Stimulated activated CD4-positive, alpha-beta T cell treated with anti-CD3 and anti-CD28 coated beads, TNF-alpha, amount 100 ng/mL, for 48 hours (primary cell): ENCODE results near the gene AKAP13.
"Not testable (repeated sequence)": the region's sequence is repeated elsewhere in the genome, so short reads cannot be mapped to it uniquely, and the experiment has no call there.

ENCODE experiments used
- DNase-seq, 3 donors: peaks; one replicate each; pipeline ENCODE4 v3.0.0-alpha.2; 2020; ENCODE audit warnings: low read depth in 3 of 3

Gene AKAP13

GRCh38 chr15:85535533-85536330 is 155.3 kb downstream of the AKAP13 start:
- DNase-seq = not testable (repeated sequence)

GRCh38 chr15:85536341-85536740 is 155.9 kb downstream of the AKAP13 start:
- DNase-seq = no peak

- no peak for DNase-seq
Measured at GRCh38 chr15:85539491-85539890, 159.1 kb downstream of the AKAP13 start.

- no peak for DNase-seq
Measured at GRCh38 chr15:85540085-85540797, 159.8 kb downstream of the AKAP13 start.

GRCh38 chr15:85541744-85542143 is 161.3 kb downstream of the AKAP13 start:
- DNase-seq = peak in 1 of 3 donors; percentile 12

- DNase-seq = no peak
Measured at GRCh38 chr15:85542488-85542887, 162.1 kb downstream of the AKAP13 start.

- no peak for DNase-seq
Measured at GRCh38 chr15:85542895-85543331, 162.5 kb downstream of the AKAP13 start.

GRCh38 chr15:85543741-85544155 is 163.3 kb downstream of the AKAP13 start:
- DNase-seq = no peak

GRCh38 chr15:85545185-85545584 is 164.8 kb downstream of the AKAP13 start:
- no peak for DNase-seq

- no peak for DNase-seq
Measured at GRCh38 chr15:85545752-85546151, 165.3 kb downstream of the AKAP13 start.

GRCh38 chr15:85547386-85547785 is 167.0 kb downstream of the AKAP13 start:
- no peak for DNase-seq

- DNase-seq = no peak
Measured at GRCh38 chr15:85550283-85550682, 169.9 kb downstream of the AKAP13 start.

- DNase-seq = no peak
Measured at GRCh38 chr15:85551221-85551832, 170.9 kb downstream of the AKAP13 start.

- no peak for DNase-seq
Measured at GRCh38 chr15:85554852-85555521, 174.6 kb downstream of the AKAP13 start.

- no peak for DNase-seq
Measured at GRCh38 chr15:85555875-85556617, 175.6 kb downstream of the AKAP13 start.

- no peak for DNase-seq
Measured at GRCh38 chr15:85556618-85556895, 176.2 kb downstream of the AKAP13 start.

GRCh38 chr15:85557385-85557784 is 177.0 kb downstream of the AKAP13 start:
- DNase-seq = no peak

GRCh38 chr15:85558848-85559247 is 178.4 kb downstream of the AKAP13 start:
- DNase-seq = no peak

GRCh38 chr15:85559530-85559929 is 179.1 kb downstream of the AKAP13 start:
- no peak for DNase-seq

GRCh38 chr15:85562824-85563223 is 182.4 kb downstream of the AKAP13 start:
- DNase-seq = no peak

GRCh38 chr15:85563328-85563727 is 182.9 kb downstream of the AKAP13 start:
- DNase-seq = no peak

GRCh38 chr15:85563731-85564130 is 183.3 kb downstream of the AKAP13 start:
- DNase-seq = no peak
